Stimulated activated CD4-positive, alpha-beta T cell treated with anti-CD3 and anti-CD28 coated beads, Interleukin-2, amount 100 ng/mL, for 48 hours (primary cell): ENCODE measurements around the gene TCFL5.
A peak's percentile ranks its signal among the peaks of the same experiment; 100 is the strongest.

Experiments used
- DNase-seq, 2 donors: peaks; one replicate each; pipeline ENCODE4 v3.0.0-alpha.2; 2020

Gene TCFL5

GRCh38 chr20:62808211-62808865, 53.3 kb downstream of the TCFL5 start:
- DNase-seq = peak; percentile 76 to 78

GRCh38 chr20:62807444-62808210, 54.0 kb downstream of the TCFL5 start:
- no peak for DNase-seq

GRCh38 chr20:62806383-62807050, 55.1 kb downstream of the TCFL5 start:
- DNase-seq = no peak

- no peak for DNase-seq
Observed at GRCh38 chr20:62805711-62806382, 55.8 kb downstream of the TCFL5 start.

GRCh38 chr20:62805155-62805710, 56.4 kb downstream of the TCFL5 start:
- DNase-seq = no peak

GRCh38 chr20:62804627-62805154, 56.9 kb downstream of the TCFL5 start, which contains the start of gene OGFR:
TSS of gene OGFR (plus strand) at chr20:62804835. CDS start at chr20:62804860, 25 bp downstream.
- DNase-seq = peak; percentile 60 to 62

GRCh38 chr20:62804021-62804626, 57.5 kb downstream of the TCFL5 start:
- DNase-seq = no peak

GRCh38 chr20:62802026-62802712, 59.5 kb downstream of the TCFL5 start:
- no peak for DNase-seq

GRCh38 chr20:62801284-62802010, 60.2 kb downstream of the TCFL5 start:
- DNase-seq = no peak

- DNase-seq = no peak
Observed at GRCh38 chr20:62800314-62801259, 61.0 kb downstream of the TCFL5 start.

GRCh38 chr20:62799873-62800272, 61.7 kb downstream of the TCFL5 start:
- no peak for DNase-seq

- no peak for DNase-seq
Observed at GRCh38 chr20:62799459-62799858, 62.2 kb downstream of the TCFL5 start.

- no peak for DNase-seq
Observed at GRCh38 chr20:62799036-62799435, 62.6 kb downstream of the TCFL5 start.

- DNase-seq = no peak
Observed at GRCh38 chr20:62797671-62798532, 63.7 kb downstream of the TCFL5 start.

- no peak for DNase-seq
Observed at GRCh38 chr20:62796699-62797491, 64.7 kb downstream of the TCFL5 start.

- DNase-seq = peak; percentile 60 to 66
Observed at GRCh38 chr20:62795023-62795761, 66.4 kb downstream of the TCFL5 start.
